Cerebellar cortex (tissue), 1 donor: Measurements from ENCODE around the gene ADAMTS19.
"Not testable (repeated sequence)": the region's sequence is repeated elsewhere in the genome, so short reads cannot be mapped to it uniquely, and the experiment has no call there.

ENCODE experiments used
- DNase-seq: peaks from one replicate; pipeline ENCODE4 v3.0.0-alpha.2; 2015; ENCODE audit warnings: low spot score

The ADAMTS19 gene

GRCh38 chr5:129459777-129460671, at the start of gene ADAMTS19:
TSS of gene ADAMTS19 (plus strand) at chr5:129460298. CDS start at chr5:129460392, 94 bp downstream.
- no peak for DNase-seq

GRCh38 chr5:129410488-129410887, 49.6 kb upstream of the ADAMTS19 start:
- no peak for DNase-seq

- DNase-seq = no peak
Observed at GRCh38 chr5:129412721-129413120, 47.4 kb upstream of the ADAMTS19 start.

GRCh38 chr5:129413570-129413969, 46.5 kb upstream of the ADAMTS19 start:
- no peak for DNase-seq

GRCh38 chr5:129419292-129419691, 40.8 kb upstream of the ADAMTS19 start:
- DNase-seq = no peak

- no peak for DNase-seq
Observed at GRCh38 chr5:129425031-129425430, 35.1 kb upstream of the ADAMTS19 start.

GRCh38 chr5:129426071-129426470, 34.0 kb upstream of the ADAMTS19 start:
- no peak for DNase-seq

- not testable (repeated sequence) for DNase-seq
Observed at GRCh38 chr5:129428636-129429035, 31.5 kb upstream of the ADAMTS19 start.

GRCh38 chr5:129431406-129431805, 28.7 kb upstream of the ADAMTS19 start:
- no peak for DNase-seq

- no peak for DNase-seq
Observed at GRCh38 chr5:129438322-129438721, 21.8 kb upstream of the ADAMTS19 start.

GRCh38 chr5:129440424-129440823, 19.7 kb upstream of the ADAMTS19 start:
- DNase-seq = no peak

- no peak for DNase-seq
Observed at GRCh38 chr5:129441096-129441495, 19.0 kb upstream of the ADAMTS19 start.

GRCh38 chr5:129445379-129445778, 14.7 kb upstream of the ADAMTS19 start:
- no peak for DNase-seq

GRCh38 chr5:129447968-129448367, 12.1 kb upstream of the ADAMTS19 start:
- DNase-seq = no peak

- DNase-seq = no peak
Observed at GRCh38 chr5:129448654-129449053, 11.4 kb upstream of the ADAMTS19 start.

- no peak for DNase-seq
Observed at GRCh38 chr5:129454461-129454860, 5.6 kb upstream of the ADAMTS19 start.

GRCh38 chr5:129459450-129459776, 685 bp upstream of the ADAMTS19 start:
- DNase-seq = no peak

- no peak for DNase-seq
Observed at GRCh38 chr5:129460672-129460935, 506 bp downstream of the ADAMTS19 start.

GRCh38 chr5:129460936-129461710, 1.0 kb downstream of the ADAMTS19 start:
- DNase-seq = no peak

GRCh38 chr5:129461711-129462332, 1.7 kb downstream of the ADAMTS19 start:
- no peak for DNase-seq

GRCh38 chr5:129465776-129466344, 5.8 kb downstream of the ADAMTS19 start:
- DNase-seq = no peak

- DNase-seq = no peak
Observed at GRCh38 chr5:129474544-129474943, 14.4 kb downstream of the ADAMTS19 start.

- DNase-seq = no peak
Observed at GRCh38 chr5:129476751-129477150, 16.7 kb downstream of the ADAMTS19 start.
